ENCODE measurements around the gene VWA3A. TPM values are rescaled to one million over a fixed set of nuclear protein-coding genes. Genes with fewer than 3 reads are reported as not detected.
"Not testable (repeated sequence)": the region's sequence is repeated elsewhere in the genome, so short reads cannot be mapped to it uniquely, and the experiment has no call there.

The VWA3A gene
- total RNA-seq, 1 donor from 2014 or later, result 0.27 TPM

DNA sequence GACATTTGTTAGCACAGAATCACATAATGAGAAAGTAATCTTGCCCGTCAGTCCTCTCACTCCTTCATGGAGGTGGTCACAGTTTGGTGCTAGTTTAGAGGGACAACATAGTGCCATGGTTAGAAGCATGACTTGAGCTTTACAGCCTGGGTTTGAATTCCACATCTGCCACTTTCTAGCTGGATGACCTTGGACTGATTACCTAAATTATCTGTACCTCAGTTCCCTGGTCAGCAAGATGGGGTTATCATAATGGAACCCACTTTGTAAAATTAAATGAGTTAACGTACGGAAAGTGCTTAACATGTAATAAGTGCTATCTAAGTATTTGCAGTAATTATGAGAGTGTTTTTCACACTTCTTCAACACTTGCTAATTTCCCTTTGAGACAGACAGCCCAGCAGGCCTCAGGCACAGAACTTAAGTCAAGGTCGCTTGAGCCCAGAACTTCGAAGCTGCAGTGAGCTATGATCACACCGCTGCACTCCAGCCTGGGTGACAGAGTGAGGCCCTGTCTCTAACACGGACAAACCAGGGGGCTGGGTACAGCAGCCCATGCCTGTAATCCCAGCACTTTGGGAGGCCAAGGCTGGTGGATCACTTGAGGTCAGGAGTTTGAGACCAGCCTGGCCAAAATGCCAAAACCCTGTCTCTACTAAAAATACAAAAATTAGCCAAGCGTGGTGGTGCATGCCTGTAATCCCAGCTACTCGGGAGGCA is 7.1 kb downstream of the VWA3A start:
- no peaks in the 10 kb centered on the region for H3K9me3 Mint-ChIP-seq (ENCODE audit: unreplicated experiment)
- H3K27me3 Mint-ChIP-seq (ENCODE audit: unreplicated experiment), result peaks cover 28% of the 10 kb centered on the region
- TF ChIP-seq, protein P1, sequence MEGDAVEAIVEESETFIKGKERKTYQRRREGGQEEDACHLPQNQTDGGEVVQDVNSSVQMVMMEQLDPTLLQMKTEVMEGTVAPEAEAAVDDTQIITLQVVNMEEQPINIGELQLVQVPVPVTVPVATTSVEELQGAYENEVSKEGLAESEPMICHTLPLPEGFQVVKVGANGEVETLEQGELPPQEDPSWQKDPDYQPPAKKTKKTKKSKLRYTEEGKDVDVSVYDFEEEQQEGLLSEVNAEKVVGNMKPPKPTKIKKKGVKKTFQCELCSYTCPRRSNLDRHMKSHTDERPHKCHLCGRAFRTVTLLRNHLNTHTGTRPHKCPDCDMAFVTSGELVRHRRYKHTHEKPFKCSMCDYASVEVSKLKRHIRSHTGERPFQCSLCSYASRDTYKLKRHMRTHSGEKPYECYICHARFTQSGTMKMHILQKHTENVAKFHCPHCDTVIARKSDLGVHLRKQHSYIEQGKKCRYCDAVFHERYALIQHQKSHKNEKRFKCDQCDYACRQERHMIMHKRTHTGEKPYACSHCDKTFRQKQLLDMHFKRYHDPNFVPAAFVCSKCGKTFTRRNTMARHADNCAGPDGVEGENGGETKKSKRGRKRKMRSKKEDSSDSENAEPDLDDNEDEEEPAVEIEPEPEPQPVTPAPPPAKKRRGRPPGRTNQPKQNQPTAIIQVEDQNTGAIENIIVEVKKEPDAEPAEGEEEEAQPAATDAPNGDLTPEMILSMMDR (IDR thresholded peaks at IDR 0.05), result no peak
- H3K27ac Mint-ChIP-seq (ENCODE audit: unreplicated experiment), result no peak overlapping the region
- H3K4me3 Mint-ChIP-seq (ENCODE audit: unreplicated experiment), result no peak overlapping the region
- no peak for DNase-seq (ENCODE audit: extremely low spot score, unreplicated experiment)
- no peaks in the 10 kb centered on the region for H3K36me3 Mint-ChIP-seq (ENCODE audit: unreplicated experiment)
- H3K4me1 Mint-ChIP-seq (ENCODE audit: unreplicated experiment), result no peaks in the 10 kb centered on the region

DNA sequence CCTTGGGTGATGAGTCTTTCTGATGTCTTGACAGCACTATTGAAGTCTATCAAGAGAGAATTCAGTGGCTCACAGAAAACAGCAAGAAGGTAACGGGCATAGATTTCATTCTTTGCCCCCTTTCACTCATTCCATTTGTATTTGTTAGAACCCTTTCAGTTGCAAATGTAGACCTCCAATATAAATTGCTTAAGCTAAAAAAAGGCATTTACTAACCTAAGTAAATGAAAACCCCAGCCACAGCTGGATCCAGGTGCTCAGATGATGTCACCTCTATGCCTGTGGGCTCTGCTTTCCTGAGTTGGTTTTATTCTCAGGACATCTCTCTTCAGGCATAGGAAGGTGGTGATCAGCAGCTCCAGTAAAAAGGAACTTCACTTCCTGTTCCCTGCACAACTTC is 11.1 kb downstream of the VWA3A start:
- Mint-ChIP-seq H3K27me3 (ENCODE audit: unreplicated experiment) (peaks cover 30% of the 10 kb centered on the region), H3K4me1 (ENCODE audit: unreplicated experiment) (no peaks in the 10 kb centered on the region), H3K36me3 (ENCODE audit: unreplicated experiment) (no peaks in the 10 kb centered on the region), H3K9me3 (ENCODE audit: unreplicated experiment) (no peaks in the 10 kb centered on the region), H3K27ac (ENCODE audit: unreplicated experiment) (no peak overlapping the region), H3K4me3 (ENCODE audit: unreplicated experiment) (no peak overlapping the region)
- TF ChIP-seq, protein P1 (IDR thresholded peaks at IDR 0.05), result no peak
- DNase-seq (ENCODE audit: extremely low spot score, unreplicated experiment), result no peak

DNA sequence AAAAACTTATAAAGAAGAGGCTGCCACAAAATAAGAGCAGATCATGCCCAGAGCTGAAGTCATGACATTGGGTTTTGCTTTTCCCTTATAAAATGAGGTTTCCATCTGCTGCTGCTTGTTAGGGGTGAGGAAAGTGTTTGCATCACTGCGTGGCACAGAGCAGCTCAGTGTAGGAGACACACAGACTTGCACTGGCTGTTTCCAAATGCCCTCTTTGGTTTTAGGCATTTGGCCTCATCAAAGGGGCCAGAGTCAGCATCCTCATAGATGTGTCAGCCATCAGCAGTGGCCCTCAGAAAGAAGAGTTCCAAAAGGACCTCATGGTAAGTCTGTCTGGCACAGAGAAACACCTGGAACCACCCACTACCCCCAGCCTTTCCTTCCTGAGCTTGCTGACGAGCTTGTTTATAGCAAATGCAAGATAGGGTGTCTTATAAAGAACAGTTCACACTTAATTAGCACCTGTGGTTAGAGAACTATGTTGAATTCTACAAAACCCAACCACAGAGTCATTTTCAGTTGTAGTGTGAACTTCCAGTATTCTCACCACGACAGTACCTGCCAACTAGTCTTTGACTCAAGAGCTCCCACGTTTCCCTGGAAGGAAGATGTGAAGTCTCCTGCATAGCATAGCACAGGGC is 17.0 kb downstream of the VWA3A start:
- no peak overlapping the region for H3K4me3 Mint-ChIP-seq (ENCODE audit: unreplicated experiment)
- no peaks in the 10 kb centered on the region for H3K4me1 Mint-ChIP-seq (ENCODE audit: unreplicated experiment)
- H3K36me3 Mint-ChIP-seq (ENCODE audit: unreplicated experiment), result no peaks in the 10 kb centered on the region
- TF ChIP-seq, protein P1 (IDR thresholded peaks at IDR 0.05), result no peak
- H3K27me3 Mint-ChIP-seq (ENCODE audit: unreplicated experiment), result peaks cover 41% of the 10 kb centered on the region
- H3K9me3 Mint-ChIP-seq (ENCODE audit: unreplicated experiment), result no peaks in the 10 kb centered on the region
- H3K27ac Mint-ChIP-seq (ENCODE audit: unreplicated experiment), result no peak overlapping the region
- no peak for DNase-seq (ENCODE audit: extremely low spot score, unreplicated experiment)

DNA sequence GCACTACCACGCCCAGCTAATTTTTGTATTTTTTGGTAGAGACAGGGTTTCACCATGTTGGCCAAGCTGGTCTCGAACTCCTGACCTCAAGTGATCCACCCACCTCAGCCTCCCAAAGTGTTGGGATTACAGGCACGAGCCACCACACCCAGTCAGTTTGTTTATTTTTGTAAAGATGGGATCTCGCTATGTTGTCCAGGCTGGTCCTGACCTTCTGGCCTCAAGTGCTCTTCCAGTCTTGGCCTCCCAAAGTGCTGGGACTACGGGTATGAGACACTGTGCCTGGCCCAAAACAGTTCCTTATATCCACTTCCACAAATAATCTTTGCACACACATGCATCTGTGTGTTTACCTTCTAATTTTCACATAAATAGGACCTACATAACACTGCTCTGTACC is 19.3 kb downstream of the VWA3A start:
- DNase-seq (ENCODE audit: extremely low spot score, unreplicated experiment); H3K36me3 Mint-ChIP-seq (ENCODE audit: unreplicated experiment); H3K27ac Mint-ChIP-seq (ENCODE audit: unreplicated experiment); H3K4me1 Mint-ChIP-seq (ENCODE audit: unreplicated experiment); H3K9me3 Mint-ChIP-seq (ENCODE audit: unreplicated experiment); H3K4me3 Mint-ChIP-seq (ENCODE audit: unreplicated experiment): not testable (repeated sequence)
- peaks cover 37% of the 10 kb centered on the region for H3K27me3 Mint-ChIP-seq (ENCODE audit: unreplicated experiment)

DNA sequence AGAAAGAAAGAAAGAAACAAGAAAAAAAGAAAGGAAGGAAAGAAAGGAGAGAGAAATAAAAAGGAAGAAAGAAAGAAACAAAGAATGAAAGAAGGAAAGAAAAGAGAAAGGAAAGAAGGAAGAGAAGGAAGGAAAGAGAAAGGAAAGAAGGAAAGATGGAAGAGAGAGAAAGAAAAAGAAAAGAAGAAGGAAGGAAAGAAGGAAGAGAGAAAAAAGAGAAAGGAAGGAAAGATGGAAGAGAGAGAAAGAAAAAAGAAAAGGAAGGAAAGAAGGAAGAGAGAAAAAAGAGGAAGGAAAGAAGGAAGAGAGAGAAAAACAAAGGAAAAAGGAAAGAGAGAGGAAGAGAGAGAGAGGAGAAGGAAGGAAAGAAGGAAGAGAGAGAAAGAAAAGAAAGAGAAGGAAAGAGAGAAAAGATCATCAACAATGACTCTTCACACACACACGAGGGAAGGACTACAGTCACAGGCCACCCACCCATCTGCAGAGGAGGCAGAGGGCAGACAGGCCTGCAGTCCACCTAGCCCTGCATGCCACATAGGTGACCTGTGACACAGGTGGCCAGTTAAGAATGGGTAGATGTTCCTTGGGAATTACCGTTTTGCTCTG is 23.9 kb downstream of the VWA3A start:
- Mint-ChIP-seq H3K9me3 (ENCODE audit: unreplicated experiment) (no peaks in the 10 kb centered on the region), H3K36me3 (ENCODE audit: unreplicated experiment) (no peaks in the 10 kb centered on the region), H3K4me3 (ENCODE audit: unreplicated experiment) (no peak overlapping the region), H3K27me3 (ENCODE audit: unreplicated experiment) (peaks cover 4% of the 10 kb centered on the region), H3K4me1 (ENCODE audit: unreplicated experiment) (no peaks in the 10 kb centered on the region), H3K27ac (ENCODE audit: unreplicated experiment) (no peak overlapping the region)
- DNase-seq (ENCODE audit: extremely low spot score, unreplicated experiment), result no peak
- TF ChIP-seq, protein P1 (IDR thresholded peaks at IDR 0.05), result no peak
